Measurements from ENCODE around the gene ETV6.
"Not testable (repeated sequence)": the region's sequence is repeated elsewhere in the genome, so short reads cannot be mapped to it uniquely, and the experiment has no call there.

ETV6 gene

DNA sequence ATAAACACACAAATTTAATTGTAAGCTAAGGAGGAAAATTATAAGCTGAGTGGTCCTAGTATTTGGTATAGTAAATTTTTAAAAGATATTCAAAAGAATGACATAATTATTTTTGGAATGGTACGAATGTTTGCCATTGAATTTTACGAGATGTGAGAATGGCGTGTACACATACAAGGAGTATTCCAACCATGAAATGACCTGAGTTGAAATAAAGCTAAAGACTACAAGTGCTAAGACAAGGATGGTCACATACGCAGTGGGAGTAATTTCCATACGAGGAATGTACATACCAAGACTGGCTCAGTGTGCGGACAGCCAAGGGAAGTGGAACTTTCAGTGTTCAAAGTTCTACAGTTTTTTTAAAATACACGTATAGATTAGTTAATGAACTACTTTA lies 21.1 kb upstream of the ETV6 start:
- H3K36me3 Mint-ChIP-seq (ENCODE audit: low read depth), result peaks cover 9% of the 10 kb centered on the region
- no peaks in the 10 kb centered on the region for H3K4me1 Mint-ChIP-seq
- no peak overlapping the region for H3K4me3 Mint-ChIP-seq
- H3K27me3 Mint-ChIP-seq (ENCODE audit: low read depth, poor library complexity), result peaks cover 4% of the 10 kb centered on the region
- DNase-seq, result no peak
- TF ChIP-seq, protein P1, sequence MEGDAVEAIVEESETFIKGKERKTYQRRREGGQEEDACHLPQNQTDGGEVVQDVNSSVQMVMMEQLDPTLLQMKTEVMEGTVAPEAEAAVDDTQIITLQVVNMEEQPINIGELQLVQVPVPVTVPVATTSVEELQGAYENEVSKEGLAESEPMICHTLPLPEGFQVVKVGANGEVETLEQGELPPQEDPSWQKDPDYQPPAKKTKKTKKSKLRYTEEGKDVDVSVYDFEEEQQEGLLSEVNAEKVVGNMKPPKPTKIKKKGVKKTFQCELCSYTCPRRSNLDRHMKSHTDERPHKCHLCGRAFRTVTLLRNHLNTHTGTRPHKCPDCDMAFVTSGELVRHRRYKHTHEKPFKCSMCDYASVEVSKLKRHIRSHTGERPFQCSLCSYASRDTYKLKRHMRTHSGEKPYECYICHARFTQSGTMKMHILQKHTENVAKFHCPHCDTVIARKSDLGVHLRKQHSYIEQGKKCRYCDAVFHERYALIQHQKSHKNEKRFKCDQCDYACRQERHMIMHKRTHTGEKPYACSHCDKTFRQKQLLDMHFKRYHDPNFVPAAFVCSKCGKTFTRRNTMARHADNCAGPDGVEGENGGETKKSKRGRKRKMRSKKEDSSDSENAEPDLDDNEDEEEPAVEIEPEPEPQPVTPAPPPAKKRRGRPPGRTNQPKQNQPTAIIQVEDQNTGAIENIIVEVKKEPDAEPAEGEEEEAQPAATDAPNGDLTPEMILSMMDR (IDR thresholded peaks at IDR 0.05), result no peak
- no peak overlapping the region for H3K27ac Mint-ChIP-seq
- peaks cover 13% of the 10 kb centered on the region for H3K9me3 Mint-ChIP-seq

DNA sequence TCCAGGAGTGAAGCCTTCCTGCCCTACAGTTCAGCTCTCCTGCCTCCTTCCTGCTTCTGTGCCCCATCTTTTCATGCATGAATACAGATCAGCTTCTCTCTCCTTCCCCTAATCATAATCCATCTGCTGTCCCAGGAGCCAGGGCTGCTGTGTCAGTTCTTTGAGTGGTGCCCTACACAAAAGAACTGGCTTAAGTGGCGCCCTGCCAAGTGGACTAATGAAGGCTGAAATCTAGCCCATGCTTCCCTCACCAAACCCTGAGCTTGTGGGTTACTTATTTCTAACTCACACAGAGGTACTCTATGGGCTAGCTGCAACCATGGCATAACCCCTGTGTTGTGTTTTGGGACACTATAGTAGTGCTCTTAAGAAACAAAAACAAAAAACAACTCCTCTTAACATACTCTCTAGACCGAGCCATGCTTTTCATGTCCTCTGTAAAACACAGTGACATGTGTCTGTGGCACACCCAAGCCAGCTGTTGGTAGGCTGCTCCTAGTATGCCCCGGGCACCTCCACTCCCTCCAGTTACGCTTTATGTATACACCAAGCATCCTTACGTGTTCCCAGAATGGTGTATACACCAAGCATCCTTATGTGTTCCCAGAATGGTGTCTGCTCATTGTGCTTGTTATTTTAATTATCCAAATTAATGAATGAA lies 19.3 kb upstream of the ETV6 start:
- Mint-ChIP-seq H3K9me3 (peaks cover 15% of the 10 kb centered on the region), H3K4me1 (no peaks in the 10 kb centered on the region), H3K4me3 (no peak overlapping the region), H3K27ac (no peak overlapping the region), H3K27me3 (ENCODE audit: low read depth, poor library complexity) (peaks cover 5% of the 10 kb centered on the region), H3K36me3 (ENCODE audit: low read depth) (peaks cover 2% of the 10 kb centered on the region)
- DNase-seq, result no peak
- TF ChIP-seq, protein P1 (IDR thresholded peaks at IDR 0.05), result no peak

DNA sequence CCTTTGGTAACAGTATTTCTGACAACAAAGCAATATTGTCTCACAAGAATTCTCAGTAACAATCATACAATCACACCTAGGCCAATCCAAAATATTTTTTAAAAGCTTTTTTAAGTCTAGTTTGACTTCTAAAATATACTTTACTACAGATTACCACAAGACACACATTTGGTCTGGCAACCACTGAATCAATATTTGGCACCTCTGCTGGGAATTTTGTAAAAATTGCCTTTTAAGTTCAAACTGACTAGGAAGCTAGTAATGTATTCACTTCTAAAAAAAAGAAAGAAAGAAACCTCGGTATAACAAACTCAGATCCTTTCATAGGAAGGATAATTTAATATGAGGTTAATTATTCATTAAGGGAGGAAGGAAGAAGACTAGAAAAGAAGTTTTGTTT lies 18.2 kb upstream of the ETV6 start:
- peaks cover 21% of the 10 kb centered on the region for H3K9me3 Mint-ChIP-seq
- no peak overlapping the region for H3K27ac Mint-ChIP-seq
- no peak overlapping the region for H3K4me3 Mint-ChIP-seq
- no peaks in the 10 kb centered on the region for H3K36me3 Mint-ChIP-seq (ENCODE audit: low read depth)
- no peak for DNase-seq
- H3K4me1 Mint-ChIP-seq, result no peaks in the 10 kb centered on the region
- TF ChIP-seq, protein P1 (IDR thresholded peaks at IDR 0.05), result no peak
- H3K27me3 Mint-ChIP-seq (ENCODE audit: low read depth, poor library complexity), result peaks cover 5% of the 10 kb centered on the region

DNA sequence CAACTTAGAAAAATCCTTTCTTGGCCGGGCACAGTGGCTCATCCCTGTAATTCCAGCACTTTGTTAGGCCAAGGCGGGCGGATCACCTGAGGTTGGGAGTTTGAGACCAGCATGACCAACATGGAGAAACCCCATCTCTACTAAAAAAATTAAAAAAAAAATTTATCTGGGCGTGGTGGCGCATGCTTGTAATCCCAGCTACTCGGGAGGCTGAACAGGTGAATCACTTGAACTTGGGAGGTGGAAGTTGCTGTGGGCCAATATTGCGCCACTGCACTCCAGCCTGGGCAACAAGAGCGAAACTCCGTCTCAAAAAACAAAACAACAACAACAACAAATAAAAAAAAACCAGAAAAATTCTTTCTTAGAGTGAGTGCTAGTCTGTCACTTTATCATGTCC lies 17.6 kb upstream of the ETV6 start:
- not testable (repeated sequence) for H3K4me1 Mint-ChIP-seq; H3K36me3 Mint-ChIP-seq (ENCODE audit: low read depth); H3K4me3 Mint-ChIP-seq

GRCh38 chr12:11633968-11634367 lies 15.5 kb upstream of the ETV6 start:
- TF ChIP-seq, protein P1 (IDR thresholded peaks at IDR 0.05), result no peak
- no peaks in the 10 kb centered on the region for H3K36me3 Mint-ChIP-seq (ENCODE audit: low read depth)
- H3K27ac Mint-ChIP-seq, result no peak overlapping the region
- no peaks in the 10 kb centered on the region for H3K4me1 Mint-ChIP-seq
- DNase-seq, result no peak
- no peak overlapping the region for H3K4me3 Mint-ChIP-seq
- H3K27me3 Mint-ChIP-seq (ENCODE audit: low read depth, poor library complexity), result peaks cover 2% of the 10 kb centered on the region
- peaks cover 43% of the 10 kb centered on the region for H3K9me3 Mint-ChIP-seq

More for the DNA sequence above, 17.6 kb upstream of the ETV6 start:
- H3K9me3 Mint-ChIP-seq, result peaks cover 27% of the 10 kb centered on the region
- not testable (repeated sequence) for DNase-seq; H3K27ac Mint-ChIP-seq; H3K27me3 Mint-ChIP-seq (ENCODE audit: low read depth, poor library complexity)

GRCh38 chr12:11635341-11635740 lies 14.1 kb upstream of the ETV6 start:
- Mint-ChIP-seq H3K4me3 (no peak overlapping the region), H3K9me3 (peaks cover 43% of the 10 kb centered on the region), H3K27ac (no peak overlapping the region), H3K27me3 (ENCODE audit: low read depth, poor library complexity) (peaks cover 2% of the 10 kb centered on the region), H3K4me1 (no peaks in the 10 kb centered on the region), H3K36me3 (ENCODE audit: low read depth) (no peaks in the 10 kb centered on the region)
- TF ChIP-seq, protein P1 (IDR thresholded peaks at IDR 0.05), result no peak
- DNase-seq, result no peak
